ENCODE results near the gene KCNN4.

GRCh38 chr19:43798546-43799409 lies 18.0 kb upstream of the KCNN4 start:
- TF ChIP-seq CTCF (IDR thresholded peaks at IDR 0.05), result no peak
- no peak for TF ChIP-seq POLR2A (IDR thresholded peaks at IDR 0.05)
